Loucy (cell line): ENCODE measurements around the gene MCC.
"Not testable (repeated sequence)": the region's sequence is repeated elsewhere in the genome, so short reads cannot be mapped to it uniquely, and the experiment has no call there.

Experiments
- H2AFZ ChIP-seq: fragments of 200-600 bp; sonication (generic); 2 replicates; pipeline ENCODE4 v1.6.0; 2016; ENCODE audit warnings: antibody characterized with exemption, mild to moderate bottlenecking, low read length, moderate library complexity
- H3F3A ChIP-seq: fragments of 200-600 bp; 2 replicates; pipeline ENCODE4 v1.6.0; 2016; ENCODE audit warnings: antibody characterized with exemption, low read depth, mild to moderate bottlenecking
- H3K27me3 ChIP-seq: fragments of 200-600 bp; sonication (generic); 2 replicates; pipeline ENCODE4 v1.6.1; 2014; ENCODE audit warnings: low read length, mild to moderate bottlenecking; ENCODE audit not compliant: insufficient read depth, poor library complexity, severe bottlenecking
- H3K36me3 ChIP-seq: fragments of 200-600 bp; sonication (generic); 2 replicates; pipeline ENCODE4 v1.6.1; 2016; ENCODE audit warnings: low read length; ENCODE audit not compliant: insufficient read depth
- H3K4me1 ChIP-seq: fragments of 200-600 bp; sonication (generic); 2 replicates; pipeline ENCODE4 v1.5.1; 2014; ENCODE audit warnings: low read length, mild to moderate bottlenecking; ENCODE audit not compliant: insufficient read depth, poor library complexity, severe bottlenecking
- H3K4me2 ChIP-seq: fragments of 200-600 bp; sonication (generic); 2 replicates; pipeline ENCODE4 v1.6.0; 2014; ENCODE audit warnings: antibody characterized with exemption, low read length, low read depth, mild to moderate bottlenecking; ENCODE audit not compliant: poor library complexity, severe bottlenecking
- H3K4me3 ChIP-seq: fragments of 200-600 bp; sonication (generic); 2 replicates; pipeline ENCODE4 v1.5.1; 2014; ENCODE audit warnings: low read length, mild to moderate bottlenecking, mixed read lengths; ENCODE audit not compliant: poor library complexity, severe bottlenecking
- H3K79me2 ChIP-seq: fragments of 200-600 bp; sonication (generic); 2 replicates; pipeline ENCODE4 v1.6.1; 2014; ENCODE audit warnings: low read length; ENCODE audit not compliant: insufficient read depth
- H3K9ac ChIP-seq: fragments of 200-600 bp; sonication (generic); 2 replicates; pipeline ENCODE4 v1.6.0; 2014; ENCODE audit warnings: mild to moderate bottlenecking, low read depth, low read length, moderate library complexity; ENCODE audit not compliant: poor library complexity, severe bottlenecking
- H3K9me2 ChIP-seq: fragments of 200-600 bp; sonication (generic); replicated peaks from 2 replicates; pipeline ENCODE4 v1.6.1; 2016; ENCODE audit warnings: low read depth, low read length, mixed read lengths
- H3K9me3 ChIP-seq: fragments of 200-600 bp; sonication (generic); 2 replicates; pipeline ENCODE4 v1.6.1; 2014; ENCODE audit warnings: mild to moderate bottlenecking, antibody characterized with exemption, low read length, low read depth; ENCODE audit not compliant: insufficient read depth
- H4K20me1 ChIP-seq: fragments of 200-600 bp; sonication (generic); 2 replicates; pipeline ENCODE4 v1.6.0; 2014; ENCODE audit warnings: antibody characterized with exemption, low read length, mild to moderate bottlenecking; ENCODE audit not compliant: insufficient read depth, poor library complexity, severe bottlenecking
- CTCF ChIP-seq: fragments of 200-600 bp; sonication (generic); conservative IDR thresholded peaks from 2 replicates; pipeline ENCODE4 v1.5.1; 2014; ENCODE audit warnings: mild to moderate bottlenecking, antibody characterized with exemption, low read length
- EZH2phosphoT487 ChIP-seq: fragments of 200-600 bp; IDR thresholded peaks from 2 replicates; pipeline ENCODE4 v1.6.1; 2018; ENCODE audit warnings: antibody characterized with exemption, mild to moderate bottlenecking, moderate library complexity, borderline replicate concordance

MCC gene

DNA sequence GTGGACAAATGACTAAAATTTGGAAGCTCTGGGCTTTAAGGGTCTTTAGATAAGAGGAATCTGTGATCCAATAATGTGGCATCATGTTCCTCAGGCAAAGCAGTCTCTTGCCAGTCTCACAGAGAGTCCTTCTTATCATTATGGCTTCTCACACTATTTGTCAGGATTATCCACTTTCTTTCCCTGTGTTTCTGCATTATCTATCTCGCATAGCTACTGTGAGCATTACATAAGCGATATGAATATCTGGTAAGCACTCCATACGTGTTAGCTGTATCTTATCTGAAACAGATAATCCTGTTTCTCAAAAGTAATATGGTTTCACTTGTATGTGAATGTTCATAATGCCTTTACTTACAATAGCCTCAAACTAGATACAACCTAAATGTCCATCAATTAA lies 9.6 kb downstream of the MCC start:
- Histone ChIP-seq H4K20me1 (no peaks in the 10 kb centered on the region), H3K9me2 (no peaks in the 10 kb centered on the region), H3F3A (no peaks in the 10 kb centered on the region), H3K9ac (no peak overlapping the region), H3K9me3 (no peaks in the 10 kb centered on the region), H3K4me1 (no peaks in the 10 kb centered on the region), H3K4me2 (no peak overlapping the region), H3K36me3 (no peaks in the 10 kb centered on the region), H3K4me3 (no peak overlapping the region), H3K79me2 (no peaks in the 10 kb centered on the region), H3K27me3 (peaks cover 31% of the 10 kb centered on the region), H2AFZ (no peak overlapping the region)
- TF ChIP-seq EZH2phosphoT487 (no peak), CTCF (no peak)

- H3F3A ChIP-seq = no peaks in the 10 kb centered on the region
- no peaks in the 10 kb centered on the region for H4K20me1 ChIP-seq
- H3K27me3 ChIP-seq = peaks cover 15% of the 10 kb centered on the region
- H3K4me3 ChIP-seq = no peak overlapping the region
- H3K79me2 ChIP-seq = no peaks in the 10 kb centered on the region
- H3K36me3 ChIP-seq = no peaks in the 10 kb centered on the region
- no peaks in the 10 kb centered on the region for H3K9me3 ChIP-seq
- H3K9ac ChIP-seq = no peak overlapping the region
- no peaks in the 10 kb centered on the region for H3K4me1 ChIP-seq
- no peaks in the 10 kb centered on the region for H3K9me2 ChIP-seq
- H3K4me2 ChIP-seq = no peak overlapping the region
- no peak for TF ChIP-seq EZH2phosphoT487
- H2AFZ ChIP-seq = no peak overlapping the region
These were observed 14.0 kb downstream of the MCC start for GRCh38 chr5:113474100-113474728.

GRCh38 chr5:113463032-113463431 lies 25.2 kb downstream of the MCC start:
- H3K9me2 ChIP-seq = no peaks in the 10 kb centered on the region
- H3K79me2 ChIP-seq = no peaks in the 10 kb centered on the region
- H3K36me3 ChIP-seq = no peaks in the 10 kb centered on the region
- no peaks in the 10 kb centered on the region for H3K27me3 ChIP-seq
- no peak for TF ChIP-seq EZH2phosphoT487
- no peak for TF ChIP-seq CTCF
- H3K9me3 ChIP-seq = no peaks in the 10 kb centered on the region
- no peaks in the 10 kb centered on the region for H3F3A ChIP-seq
- H2AFZ ChIP-seq = no peak overlapping the region
- H3K4me2 ChIP-seq = no peak overlapping the region
- no peak overlapping the region for H3K9ac ChIP-seq
- no peaks in the 10 kb centered on the region for H4K20me1 ChIP-seq
- H3K4me1 ChIP-seq = no peaks in the 10 kb centered on the region
- no peak overlapping the region for H3K4me3 ChIP-seq

DNA sequence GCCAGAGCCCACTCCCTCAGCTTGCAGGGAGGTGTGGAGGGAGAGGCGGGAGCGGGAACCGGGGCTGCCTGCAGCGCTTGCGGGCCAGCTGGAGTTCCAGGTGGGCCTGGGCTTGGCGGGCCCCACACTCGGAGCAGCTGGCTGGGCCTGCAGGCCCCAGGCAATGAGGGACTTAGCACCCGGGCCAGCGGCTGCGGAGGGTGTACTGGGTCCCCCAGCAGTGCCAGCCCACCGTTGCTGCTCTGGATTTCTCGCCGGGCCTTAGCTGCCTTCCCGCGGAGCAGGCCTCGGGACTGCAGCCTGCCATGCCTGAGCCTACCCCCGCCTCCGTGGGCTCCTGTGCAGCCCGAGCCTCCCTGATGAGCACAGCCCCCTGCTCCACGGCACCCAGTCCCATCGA lies 31.1 kb downstream of the MCC start:
- not testable (repeated sequence) for H3K4me3 ChIP-seq, H3K9me3 ChIP-seq

More for the DNA sequence above, 31.1 kb downstream of the MCC start:
- H3K9me2 ChIP-seq, H2AFZ ChIP-seq, H3K4me1 ChIP-seq, H4K20me1 ChIP-seq, H3K36me3 ChIP-seq, H3K27me3 ChIP-seq, H3K79me2 ChIP-seq, H3F3A ChIP-seq, H3K4me2 ChIP-seq, H3K9ac ChIP-seq: not testable (repeated sequence)
